GM13976 (cell line): ENCODE results near the gene SKAP1.
"Not testable (repeated sequence)": the region's sequence is repeated elsewhere in the genome, so short reads cannot be mapped to it uniquely, and the experiment has no call there.

Experiments
- DNase-seq: peaks from one replicate; pipeline ENCODE4 v3.0.0; 2012; ENCODE audit warnings: low spot score
- in situ Hi-C: fragments of 300-500 bp; cut with MboI; formaldehyde crosslinking; loops from one replicate; pipeline ENCODE4 v1.12.0; 2022; ENCODE audit warnings: low sequenced_read_pairs, mixed read lengths, inconsistent platforms; ENCODE audit not compliant: unreplicated experiment
- TF ChIP-seq, protein P1 (sequence below): IDR thresholded peaks from 2 replicates; pipeline ENCODE4 v1.5.1; 2012; ENCODE audit warnings: borderline replicate concordance, mild to moderate bottlenecking; ENCODE audit not compliant: insufficient read depth; ENCODE audit errors: extremely low read depth, missing control alignments, control extremely low read depth

SKAP1 gene

DNA sequence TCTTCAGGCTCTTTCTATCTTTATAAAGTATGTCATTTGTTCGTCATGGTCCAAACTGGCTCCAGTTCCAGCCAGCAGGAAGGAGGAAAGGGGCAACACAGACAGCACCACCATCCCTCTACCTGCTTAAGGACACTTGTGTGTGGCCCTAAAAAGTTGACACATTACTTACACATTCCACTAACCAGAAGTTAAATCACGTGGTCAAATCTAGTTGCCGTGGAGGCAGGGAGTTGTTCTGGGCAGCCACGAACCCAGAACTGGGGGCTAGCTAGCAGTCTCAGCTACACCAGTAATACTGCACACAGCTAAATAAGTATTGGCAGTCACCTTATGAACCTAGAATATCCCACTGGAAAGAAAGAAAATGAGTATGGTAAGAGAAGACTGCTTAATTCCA lies 218.2 kb downstream of the SKAP1 start:
- in situ Hi-C loops, result no loop called here
- no peak for DNase-seq
- TF ChIP-seq, protein P1, sequence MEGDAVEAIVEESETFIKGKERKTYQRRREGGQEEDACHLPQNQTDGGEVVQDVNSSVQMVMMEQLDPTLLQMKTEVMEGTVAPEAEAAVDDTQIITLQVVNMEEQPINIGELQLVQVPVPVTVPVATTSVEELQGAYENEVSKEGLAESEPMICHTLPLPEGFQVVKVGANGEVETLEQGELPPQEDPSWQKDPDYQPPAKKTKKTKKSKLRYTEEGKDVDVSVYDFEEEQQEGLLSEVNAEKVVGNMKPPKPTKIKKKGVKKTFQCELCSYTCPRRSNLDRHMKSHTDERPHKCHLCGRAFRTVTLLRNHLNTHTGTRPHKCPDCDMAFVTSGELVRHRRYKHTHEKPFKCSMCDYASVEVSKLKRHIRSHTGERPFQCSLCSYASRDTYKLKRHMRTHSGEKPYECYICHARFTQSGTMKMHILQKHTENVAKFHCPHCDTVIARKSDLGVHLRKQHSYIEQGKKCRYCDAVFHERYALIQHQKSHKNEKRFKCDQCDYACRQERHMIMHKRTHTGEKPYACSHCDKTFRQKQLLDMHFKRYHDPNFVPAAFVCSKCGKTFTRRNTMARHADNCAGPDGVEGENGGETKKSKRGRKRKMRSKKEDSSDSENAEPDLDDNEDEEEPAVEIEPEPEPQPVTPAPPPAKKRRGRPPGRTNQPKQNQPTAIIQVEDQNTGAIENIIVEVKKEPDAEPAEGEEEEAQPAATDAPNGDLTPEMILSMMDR, result no peak

- DNase-seq, result no peak
- in situ Hi-C loops, result no loop called here
- TF ChIP-seq, protein P1, result no peak
Observed at GRCh38 chr17:48211011-48211410, 219.0 kb downstream of the SKAP1 start.

GRCh38 chr17:48209973-48210372 lies 220.0 kb downstream of the SKAP1 start:
- no peak for DNase-seq
- TF ChIP-seq, protein P1, result no peak
- in situ Hi-C loops, result no loop called here

DNA sequence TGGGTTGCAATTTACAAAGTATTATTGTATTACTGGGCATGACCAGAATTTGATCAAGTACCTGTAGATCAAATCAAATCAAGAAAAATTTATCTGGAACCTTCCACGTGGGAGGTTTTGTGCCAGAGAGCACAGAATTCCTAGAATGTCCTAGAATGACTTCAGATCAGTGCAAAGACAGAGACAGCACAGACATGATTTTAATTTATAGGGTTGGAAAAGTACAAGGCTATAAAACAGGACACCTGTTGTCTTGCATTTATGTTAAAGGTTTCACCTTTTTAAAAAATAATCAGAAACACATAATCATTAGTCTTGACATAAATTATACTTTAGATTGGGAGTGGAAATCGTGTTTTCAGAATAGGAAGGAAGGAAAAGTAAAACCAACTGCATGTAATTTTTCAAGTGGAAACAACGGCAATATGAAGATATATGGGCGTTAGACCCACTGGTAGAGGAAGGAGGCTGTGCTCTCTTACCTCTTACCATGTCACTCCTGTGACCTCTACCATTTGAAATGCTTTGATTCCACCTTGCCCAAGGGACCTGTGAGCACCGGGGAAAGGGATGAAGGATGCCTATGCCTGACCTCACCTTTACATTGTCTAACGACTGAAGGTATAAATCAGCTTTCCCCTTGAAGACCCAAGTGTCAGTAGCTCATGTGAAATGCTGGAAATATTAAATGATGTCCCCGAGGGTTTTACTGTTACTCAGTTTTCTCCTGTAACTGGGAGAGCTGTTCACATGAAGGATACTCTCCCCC lies 222.1 kb downstream of the SKAP1 start:
- TF ChIP-seq, protein P1, result no peak
- no peak for DNase-seq
- in situ Hi-C loops, result no loop called here

- in situ Hi-C loops, DNase-seq: not testable (repeated sequence)
Observed at GRCh38 chr17:48207036-48207435, 223.0 kb downstream of the SKAP1 start.

GRCh38 chr17:48202959-48203358 lies 227.1 kb downstream of the SKAP1 start:
- TF ChIP-seq, protein P1, result no peak
- DNase-seq, result no peak
- in situ Hi-C loops, result no loop called here

- in situ Hi-C loops, result no loop called here
- peak; percentile 43 for DNase-seq
- TF ChIP-seq, protein P1, result no peak
Observed at GRCh38 chr17:48198950-48199541, 231.0 kb downstream of the SKAP1 start.
